Stimulated activated CD8-positive, alpha-beta memory T cell treated with anti-CD3 and anti-CD28 coated beads, Interleukin-4, amount 100 ng/mL, for 1 hour (primary cell): Measurements from ENCODE around the gene PCMTD2.

Source experiments
- DNase-seq, 2 donors: peaks; one replicate each; pipeline ENCODE4 v3.0.0-alpha.2; 2020; ENCODE audit warnings: low read depth in 2 of 2, low spot score in 1 of 2

PCMTD2 gene

GRCh38 chr20:64254571-64255360 lies 782 bp upstream of the PCMTD2 start:
- DNase-seq: no peak

- DNase-seq: no peak
Measured at GRCh38 chr20:64256282-64256935, 861 bp downstream of the PCMTD2 start.

GRCh38 chr20:64257107-64257757 lies 1.7 kb downstream of the PCMTD2 start:
- DNase-seq: no peak

- no peak for DNase-seq
Measured at GRCh38 chr20:64258071-64258823, 2.7 kb downstream of the PCMTD2 start.

- DNase-seq: no peak
Measured at GRCh38 chr20:64260239-64260638, 4.7 kb downstream of the PCMTD2 start.

- no peak for DNase-seq
Measured at GRCh38 chr20:64261138-64261537, 5.6 kb downstream of the PCMTD2 start.

DNA sequence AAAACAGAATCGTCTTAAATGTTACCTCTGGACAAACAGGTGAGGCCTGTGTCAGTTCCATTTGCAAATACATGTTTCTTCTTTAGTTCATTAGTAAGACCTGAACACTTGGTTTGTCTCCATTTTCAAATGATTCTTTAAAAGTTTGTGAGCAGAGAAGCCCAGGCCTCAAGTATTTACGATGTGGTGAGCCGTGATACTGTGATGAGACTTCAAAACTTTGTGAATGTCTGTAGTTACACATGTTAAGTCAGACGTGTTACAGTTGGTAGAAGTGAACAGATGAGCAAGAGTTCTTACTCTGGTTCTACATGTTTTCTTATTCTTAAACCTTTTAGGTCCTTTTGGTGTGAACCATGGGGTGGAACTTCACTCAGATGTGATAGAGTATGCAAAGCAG lies 8.5 kb downstream of the PCMTD2 start:
- no peak for DNase-seq

GRCh38 chr20:64265201-64265600 lies 9.7 kb downstream of the PCMTD2 start:
- no peak for DNase-seq

DNA sequence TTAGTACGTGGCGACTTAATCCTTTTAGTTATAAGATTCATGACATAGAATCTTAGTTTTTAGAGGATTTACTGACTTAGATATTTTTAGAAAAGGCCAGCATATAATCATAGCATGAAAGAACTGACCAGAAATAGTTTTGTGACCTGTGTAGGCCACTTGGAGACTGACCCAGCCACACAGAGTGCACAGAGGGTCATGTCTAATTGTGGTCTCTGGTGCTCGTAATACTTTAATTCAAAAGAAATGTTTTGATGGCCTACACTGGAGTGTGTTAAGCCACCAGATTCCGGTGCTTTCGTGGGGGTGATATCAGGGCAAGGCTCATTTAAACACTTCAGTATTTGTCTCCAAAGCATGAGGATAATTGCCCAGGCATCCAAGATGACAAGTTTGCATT lies 11.4 kb downstream of the PCMTD2 start:
- no peak for DNase-seq

- no peak for DNase-seq
Measured at GRCh38 chr20:64268174-64268573, 12.6 kb downstream of the PCMTD2 start.

- no peak for DNase-seq
Measured at GRCh38 chr20:64269604-64270411, 14.3 kb downstream of the PCMTD2 start.

DNA sequence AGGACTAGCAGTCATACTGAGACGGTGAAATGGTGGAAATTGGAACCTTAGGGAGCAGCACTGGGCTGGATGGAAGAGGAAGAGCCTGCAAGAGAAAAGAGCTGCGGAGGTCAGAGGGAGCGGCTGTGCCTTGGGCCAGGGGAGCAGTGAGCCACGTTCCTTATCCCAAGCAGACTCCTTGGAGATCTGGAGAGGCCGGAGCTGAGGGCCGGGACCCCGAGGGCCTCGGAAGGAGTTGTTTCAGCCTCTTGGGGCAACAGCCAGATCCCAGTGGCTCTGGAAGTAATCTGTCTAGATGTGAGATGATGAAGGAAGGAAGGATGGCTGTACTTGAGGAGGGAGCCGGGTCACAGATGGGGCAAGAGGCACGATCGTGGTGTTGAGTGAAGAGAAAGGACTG lies 16.1 kb downstream of the PCMTD2 start:
- no peak for DNase-seq

GRCh38 chr20:64273109-64273508 lies 17.6 kb downstream of the PCMTD2 start:
- no peak for DNase-seq

DNA sequence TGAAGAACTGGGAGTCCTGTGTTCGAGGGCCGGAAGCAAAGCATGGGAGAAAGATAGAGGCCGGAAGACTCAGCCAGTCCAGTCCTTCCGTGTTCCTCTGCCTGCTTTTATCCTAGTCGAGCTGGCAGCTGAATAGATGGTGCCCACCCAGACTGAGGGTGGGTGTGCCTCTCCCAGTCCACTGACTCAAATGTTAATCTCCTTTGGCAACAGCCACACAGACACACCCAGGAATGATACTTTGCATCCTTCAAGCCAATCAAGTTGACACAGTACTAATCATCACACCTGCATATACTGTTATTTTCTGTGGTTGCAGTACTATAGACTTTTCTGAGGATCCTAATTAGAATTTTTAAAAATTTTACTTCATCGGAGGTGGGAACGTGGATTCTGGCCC lies 21.3 kb downstream of the PCMTD2 start:
- no peak for DNase-seq

DNA sequence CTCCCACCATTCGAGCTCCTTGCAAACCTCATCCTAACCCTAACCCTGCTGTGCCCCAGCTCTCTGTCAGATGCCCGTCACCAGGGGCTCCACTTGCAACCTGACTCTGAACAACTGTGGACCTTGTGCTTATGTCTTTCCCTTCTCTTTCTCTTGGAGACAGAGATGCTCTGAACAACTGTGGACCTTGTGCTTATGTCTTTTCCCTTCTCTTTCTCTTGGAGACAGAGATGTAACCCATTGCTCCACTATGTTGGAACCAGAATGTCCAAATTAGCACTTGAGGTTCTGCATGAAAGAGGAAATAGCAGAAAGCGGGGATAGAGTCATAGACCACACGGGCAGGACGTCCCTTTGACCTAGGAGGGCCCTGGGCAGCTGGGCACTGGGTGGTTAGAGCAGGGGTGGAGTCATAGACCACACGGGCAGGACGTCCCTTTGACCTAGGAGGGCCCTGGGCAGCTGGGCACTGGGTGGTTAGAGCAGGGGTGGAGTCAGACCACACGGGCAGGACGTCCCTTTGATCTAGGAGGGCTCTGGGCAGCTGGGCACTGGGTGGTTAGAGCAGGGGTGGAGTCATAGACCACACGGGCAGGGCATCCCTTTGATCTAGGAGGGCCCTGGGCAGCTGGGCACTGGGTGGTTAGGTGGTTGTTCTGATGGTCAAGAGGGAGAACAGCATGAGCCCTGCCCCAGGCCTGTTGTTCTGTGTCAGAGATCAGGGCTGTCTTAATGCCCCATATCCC lies 22.2 kb downstream of the PCMTD2 start:
- DNase-seq: no peak

DNA sequence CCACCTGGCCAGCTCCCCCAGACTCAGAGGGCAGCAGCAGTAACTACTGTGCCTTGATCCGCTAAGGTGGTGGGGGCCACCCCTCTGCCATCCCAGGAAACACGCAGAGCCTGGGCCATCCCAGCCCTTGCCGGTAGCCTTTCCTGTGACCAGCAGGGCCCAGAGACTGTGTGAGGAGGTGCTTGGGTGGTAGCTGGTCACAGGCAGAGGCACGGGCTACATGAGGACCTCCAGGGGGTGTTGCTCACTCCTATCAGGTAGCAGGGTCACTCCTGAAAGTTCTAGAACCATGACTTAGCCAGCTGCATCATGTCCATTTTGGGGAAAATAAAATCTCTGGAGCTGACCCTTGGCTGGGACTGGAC lies 22.8 kb downstream of the PCMTD2 start:
- no peak for DNase-seq

DNA sequence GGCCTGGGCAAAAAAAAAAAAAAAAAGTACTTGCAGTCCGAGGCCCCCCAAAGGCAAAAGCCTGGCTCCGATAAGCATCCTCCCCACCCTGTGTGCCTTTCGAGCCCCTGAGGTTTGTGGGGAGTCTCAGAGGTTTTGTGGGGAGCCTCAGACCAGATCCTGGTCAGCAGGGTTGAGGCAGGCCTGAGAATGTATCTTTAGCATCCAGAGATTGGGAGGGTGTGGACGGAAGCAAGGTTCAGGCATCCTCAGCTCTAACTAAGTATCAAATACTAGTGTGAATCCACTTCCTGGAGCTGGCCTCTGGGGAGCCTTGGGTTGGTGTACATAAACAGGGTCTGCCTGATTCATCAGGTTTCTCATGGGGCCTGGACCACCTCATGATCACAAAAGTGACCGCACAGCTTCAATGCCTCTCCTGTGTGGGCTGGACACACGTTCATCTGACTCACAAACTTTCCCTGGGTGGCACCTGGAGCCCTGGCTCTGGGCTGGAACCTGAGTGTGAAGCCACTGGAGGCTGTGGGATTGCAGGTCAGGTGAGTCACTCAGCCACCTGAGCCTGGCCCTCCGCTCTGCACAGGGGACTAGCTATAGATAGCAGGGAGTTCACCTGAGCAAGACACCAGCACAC lies 24.4 kb downstream of the PCMTD2 start:
- no peak for DNase-seq

DNA sequence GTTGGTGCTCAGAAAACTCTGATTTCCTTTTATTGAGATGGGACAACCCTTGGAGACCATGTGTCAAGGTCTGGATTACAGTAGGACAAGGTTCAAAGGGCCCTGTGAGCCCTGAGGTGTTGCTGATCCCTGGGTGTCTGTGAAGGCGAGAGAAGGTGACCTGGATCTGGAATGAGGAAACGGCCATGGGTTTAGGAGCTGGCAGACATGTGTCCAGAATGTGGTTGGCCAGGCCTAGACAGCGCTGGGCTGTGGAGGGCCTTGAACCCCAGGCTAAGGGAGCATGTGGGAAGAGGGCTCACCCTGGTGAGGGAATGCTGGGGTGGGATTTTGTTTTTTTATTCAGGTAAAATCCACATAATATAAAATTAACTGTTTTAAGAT lies 24.9 kb downstream of the PCMTD2 start:
- DNase-seq: no peak

- DNase-seq: no peak
Measured at GRCh38 chr20:64283646-64284045, 28.1 kb downstream of the PCMTD2 start.
